ENCODE results near the gene SLC7A14.

The SLC7A14 gene

DNA sequence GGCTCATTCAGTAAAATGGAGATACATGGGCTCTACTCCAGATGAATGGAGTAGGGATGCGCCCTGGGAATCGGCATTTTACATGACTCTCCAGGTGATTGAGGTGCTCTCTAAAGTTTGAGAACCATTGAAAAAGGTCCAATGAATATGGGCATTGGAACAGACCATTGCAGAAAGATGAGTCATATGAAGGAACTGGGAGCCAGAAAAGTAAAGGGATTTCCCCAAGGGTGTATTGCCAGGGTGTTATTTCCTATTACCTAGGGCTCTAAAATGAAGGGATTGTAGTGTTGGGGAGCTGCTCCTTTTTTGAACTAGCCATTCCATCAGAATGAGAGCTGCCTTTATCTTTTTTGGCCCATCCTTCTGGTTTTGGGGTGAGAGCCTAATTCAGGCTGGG lies 145.5 kb downstream of the SLC7A14 start:
- peak; percentile 76 for DNase-seq (ENCODE audit: low read depth)
- TF ChIP-seq, protein P1, sequence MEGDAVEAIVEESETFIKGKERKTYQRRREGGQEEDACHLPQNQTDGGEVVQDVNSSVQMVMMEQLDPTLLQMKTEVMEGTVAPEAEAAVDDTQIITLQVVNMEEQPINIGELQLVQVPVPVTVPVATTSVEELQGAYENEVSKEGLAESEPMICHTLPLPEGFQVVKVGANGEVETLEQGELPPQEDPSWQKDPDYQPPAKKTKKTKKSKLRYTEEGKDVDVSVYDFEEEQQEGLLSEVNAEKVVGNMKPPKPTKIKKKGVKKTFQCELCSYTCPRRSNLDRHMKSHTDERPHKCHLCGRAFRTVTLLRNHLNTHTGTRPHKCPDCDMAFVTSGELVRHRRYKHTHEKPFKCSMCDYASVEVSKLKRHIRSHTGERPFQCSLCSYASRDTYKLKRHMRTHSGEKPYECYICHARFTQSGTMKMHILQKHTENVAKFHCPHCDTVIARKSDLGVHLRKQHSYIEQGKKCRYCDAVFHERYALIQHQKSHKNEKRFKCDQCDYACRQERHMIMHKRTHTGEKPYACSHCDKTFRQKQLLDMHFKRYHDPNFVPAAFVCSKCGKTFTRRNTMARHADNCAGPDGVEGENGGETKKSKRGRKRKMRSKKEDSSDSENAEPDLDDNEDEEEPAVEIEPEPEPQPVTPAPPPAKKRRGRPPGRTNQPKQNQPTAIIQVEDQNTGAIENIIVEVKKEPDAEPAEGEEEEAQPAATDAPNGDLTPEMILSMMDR (IDR thresholded peaks at IDR 0.05; ENCODE audit: insufficient read depth, low read depth, low read length, missing control alignments) = no peak
- H3K4me3 ChIP-seq (ENCODE audit: low read length) = no peak overlapping the region

DNA sequence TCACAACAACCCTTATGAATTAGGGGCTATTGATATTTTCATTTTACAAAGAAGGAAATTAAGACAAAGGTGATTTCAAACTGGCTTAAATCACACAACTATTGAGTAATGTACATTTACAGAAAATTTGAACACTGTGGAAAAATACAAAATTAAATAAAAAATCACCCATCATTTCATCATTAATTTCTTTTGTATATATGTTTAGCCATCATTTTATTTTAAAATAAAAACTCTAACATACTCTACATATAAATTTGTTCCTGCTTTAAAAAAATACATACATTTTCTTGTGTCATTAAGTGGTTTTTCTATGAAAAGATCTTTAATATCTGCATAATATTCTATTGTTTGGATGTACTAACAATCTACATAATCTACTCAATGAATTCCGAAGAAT lies 147.0 kb downstream of the SLC7A14 start:
- TF ChIP-seq, protein P1 (IDR thresholded peaks at IDR 0.05; ENCODE audit: insufficient read depth, low read depth, low read length, missing control alignments) = no peak
- no peak overlapping the region for H3K4me3 ChIP-seq (ENCODE audit: low read length)
- DNase-seq (ENCODE audit: low read depth) = no peak

DNA sequence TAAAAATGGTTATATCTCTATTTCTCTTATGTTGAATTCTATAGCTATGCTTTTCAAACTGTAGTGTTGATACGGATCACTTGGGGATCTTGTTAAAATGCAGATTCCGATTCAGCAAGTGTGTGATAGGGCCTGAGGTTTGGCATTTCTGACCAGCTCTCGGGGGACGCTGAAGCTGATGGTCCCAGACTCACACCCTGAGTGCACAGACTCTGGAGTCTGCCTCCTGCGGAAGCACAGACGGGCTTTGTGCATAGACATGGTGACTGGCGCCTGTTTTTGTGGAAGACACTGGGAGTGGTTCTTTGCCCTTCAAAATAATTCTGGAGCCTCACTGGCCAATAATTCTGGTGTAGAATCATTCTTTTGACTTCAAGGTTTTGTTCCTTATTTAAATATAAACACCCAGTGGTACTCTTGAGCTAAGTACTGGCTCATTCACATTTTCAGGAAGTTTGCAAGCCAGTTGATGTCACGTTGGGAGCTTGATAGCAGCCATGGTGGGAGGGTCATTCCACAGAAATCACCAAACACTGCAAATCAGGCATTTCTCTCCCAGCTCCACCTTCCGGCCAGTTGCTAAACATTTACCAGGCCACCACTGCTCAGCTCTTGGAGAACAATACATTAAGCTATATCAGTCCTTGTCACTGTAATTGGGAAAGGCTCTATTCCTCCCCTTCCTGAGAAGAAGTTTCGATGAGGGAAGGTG lies 148.0 kb downstream of the SLC7A14 start:
- DNase-seq (ENCODE audit: low read depth) = no peak
- H3K4me3 ChIP-seq (ENCODE audit: low read length) = no peak overlapping the region
- TF ChIP-seq, protein P1 (IDR thresholded peaks at IDR 0.05; ENCODE audit: insufficient read depth, low read depth, low read length, missing control alignments) = no peak

- no peak for DNase-seq (ENCODE audit: low read depth)
- TF ChIP-seq, protein P1 (IDR thresholded peaks at IDR 0.05; ENCODE audit: insufficient read depth, low read depth, low read length, missing control alignments) = no peak
- H3K4me3 ChIP-seq (ENCODE audit: low read length) = no peak overlapping the region
These were observed 148.7 kb downstream of the SLC7A14 start for GRCh38 chr3:170437176-170437575.

DNA sequence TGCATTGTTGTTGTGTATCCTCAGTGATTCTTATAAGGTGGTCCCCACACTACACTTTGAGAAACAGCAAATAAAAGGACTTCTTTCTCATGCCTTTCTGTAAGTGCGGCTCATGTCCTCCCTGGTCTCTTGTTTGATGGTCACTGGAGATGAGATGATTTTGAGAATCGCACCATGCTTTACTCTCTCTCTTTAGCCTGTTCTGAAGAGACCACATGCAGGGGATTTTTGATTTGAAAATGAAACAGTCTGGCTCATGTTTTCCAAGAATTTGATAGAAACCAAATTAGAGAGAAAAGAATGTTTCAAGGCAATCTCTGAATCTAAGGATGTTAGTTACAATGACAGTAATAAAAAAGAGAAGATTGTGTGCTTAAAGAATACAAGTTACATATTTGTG lies 149.2 kb downstream of the SLC7A14 start:
- H3K4me3 ChIP-seq (ENCODE audit: low read length) = no peak overlapping the region
- no peak for DNase-seq (ENCODE audit: low read depth)
- TF ChIP-seq, protein P1 (IDR thresholded peaks at IDR 0.05; ENCODE audit: insufficient read depth, low read depth, low read length, missing control alignments) = no peak

DNA sequence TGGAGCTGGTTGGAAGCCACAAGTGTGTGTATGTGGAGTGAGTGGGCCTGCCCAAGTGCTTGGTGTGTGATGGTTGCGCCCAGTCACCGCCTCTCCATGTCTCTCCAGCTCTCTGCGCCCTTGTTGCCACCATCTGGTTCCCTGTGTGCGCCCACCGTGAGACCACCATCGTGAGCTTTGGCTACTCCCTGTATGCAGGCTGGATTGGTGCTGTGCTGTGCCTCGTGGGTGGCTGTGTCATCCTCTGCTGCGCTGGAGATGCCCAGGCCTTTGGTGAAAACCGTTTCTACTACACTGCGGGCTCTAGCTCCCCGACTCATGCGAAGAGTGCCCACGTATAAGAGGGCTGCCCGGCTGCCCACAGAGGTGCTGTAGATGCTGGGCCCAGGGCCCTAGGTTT lies 153.5 kb downstream of the SLC7A14 start:
- H3K4me3 ChIP-seq (ENCODE audit: low read length) = no peak overlapping the region
- DNase-seq (ENCODE audit: low read depth) = no peak
- TF ChIP-seq, protein P1 (IDR thresholded peaks at IDR 0.05; ENCODE audit: insufficient read depth, low read depth, low read length, missing control alignments) = no peak

DNA sequence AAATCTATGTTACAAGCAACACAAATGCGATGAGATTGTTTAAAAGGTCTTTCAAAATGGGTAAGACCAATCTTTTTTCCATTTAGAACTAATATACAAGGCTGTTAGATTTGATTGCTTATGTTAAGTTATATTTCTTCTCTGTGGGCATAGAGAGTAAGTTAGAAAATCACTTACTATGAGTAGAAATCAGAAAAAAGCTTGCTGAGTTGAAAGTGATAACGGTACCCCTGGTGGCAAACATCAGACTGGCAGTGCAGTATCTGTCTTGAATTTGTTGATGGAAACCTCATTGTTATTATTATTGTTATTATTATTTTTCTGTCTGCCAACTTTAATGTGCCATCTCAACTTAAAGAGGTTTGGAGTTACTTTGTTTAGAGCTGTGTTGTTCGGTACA lies 154.8 kb downstream of the SLC7A14 start:
- TF ChIP-seq, protein P1 (IDR thresholded peaks at IDR 0.05; ENCODE audit: insufficient read depth, low read depth, low read length, missing control alignments) = peak; percentile 13
- DNase-seq (ENCODE audit: low read depth) = no peak
- no peak overlapping the region for H3K4me3 ChIP-seq (ENCODE audit: low read length)
